Nucleus accumbens (tissue), 56 donors: ENCODE data around the gene HOXA13.

ENCODE experiments used
- DNase-seq, 56 donors: peaks; one replicate each; lab custom pipeline; 2025; lab: John Stamatoyannopoulos, UW

Gene HOXA13

DNA sequence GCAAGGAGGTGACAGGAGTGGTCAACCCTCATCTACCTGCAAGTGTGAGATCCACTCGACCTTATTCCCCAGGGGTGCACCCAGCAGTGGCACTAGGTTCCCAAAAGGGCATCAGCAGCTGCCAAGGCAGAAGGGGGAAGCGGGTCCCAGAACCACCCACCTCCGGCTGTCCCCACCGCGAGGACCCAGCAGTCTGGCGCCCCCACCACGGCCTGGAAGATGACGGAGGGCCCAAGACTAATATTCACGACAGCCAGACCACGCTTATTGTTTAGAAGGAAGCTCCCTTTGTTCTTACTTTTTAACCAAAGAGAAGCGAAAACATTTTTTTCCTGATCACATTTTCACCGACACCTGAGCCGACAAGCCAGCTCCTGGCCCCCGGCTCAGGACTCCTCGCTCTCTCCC is 39.1 kb upstream of the HOXA13 start:
- DNase-seq: no peak

- no peak for DNase-seq
Measured at GRCh38 chr7:27237735-27238334, 37.9 kb upstream of the HOXA13 start.

GRCh38 chr7:27235387-27236311 is 35.8 kb upstream of the HOXA13 start:
- DNase-seq: peak in 23 of 56 donors; percentile 1 to 51 (median 6)

GRCh38 chr7:27229448-27229847 is 29.6 kb upstream of the HOXA13 start:
- no peak for DNase-seq

DNA sequence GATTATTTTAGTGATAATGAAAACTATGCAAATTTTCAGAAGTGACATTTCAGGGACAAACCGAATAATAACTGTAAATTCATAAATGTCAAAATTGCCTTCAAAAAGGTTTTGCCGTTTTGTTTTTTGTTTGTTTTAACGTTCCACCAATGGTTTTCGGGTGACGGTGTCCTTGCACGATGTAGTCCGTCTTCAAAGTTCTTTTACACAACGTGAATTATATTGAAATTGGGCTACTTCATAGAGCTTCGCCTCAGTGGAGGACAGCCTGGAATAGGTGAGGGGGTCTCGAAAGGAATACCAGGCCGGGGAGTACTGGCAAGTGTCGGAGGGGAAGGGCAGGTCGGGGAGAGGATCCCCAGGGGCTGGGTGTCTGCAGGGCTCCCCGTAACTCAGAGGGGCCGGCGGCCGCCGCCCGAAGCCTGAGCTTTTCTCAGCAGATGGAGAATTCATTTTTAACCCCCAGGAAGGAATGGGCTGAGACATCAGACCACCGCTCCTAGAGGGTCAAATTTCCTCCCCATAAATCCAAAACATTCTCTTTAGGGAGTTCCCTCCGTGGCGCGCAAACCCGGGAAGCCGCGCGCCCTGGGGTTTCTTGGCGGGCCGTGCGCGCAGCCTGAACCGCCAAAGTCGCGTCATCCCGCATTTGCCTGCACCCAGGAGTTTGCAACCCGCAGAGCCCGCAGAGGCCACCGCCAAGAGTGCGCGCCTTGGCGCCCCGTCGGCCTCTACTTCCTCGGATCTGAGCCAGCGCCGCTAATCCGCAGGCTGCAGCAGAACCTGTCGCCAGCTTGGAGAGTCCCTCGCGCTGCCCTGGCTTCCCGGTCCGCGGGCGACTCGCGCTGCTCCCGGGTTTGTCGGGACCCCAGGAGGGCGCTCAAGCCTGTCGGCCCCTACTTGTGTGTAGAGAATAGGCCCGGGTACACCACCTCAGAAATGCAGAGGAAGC is 25.4 kb upstream of the HOXA13 start:
- no peak for DNase-seq

DNA sequence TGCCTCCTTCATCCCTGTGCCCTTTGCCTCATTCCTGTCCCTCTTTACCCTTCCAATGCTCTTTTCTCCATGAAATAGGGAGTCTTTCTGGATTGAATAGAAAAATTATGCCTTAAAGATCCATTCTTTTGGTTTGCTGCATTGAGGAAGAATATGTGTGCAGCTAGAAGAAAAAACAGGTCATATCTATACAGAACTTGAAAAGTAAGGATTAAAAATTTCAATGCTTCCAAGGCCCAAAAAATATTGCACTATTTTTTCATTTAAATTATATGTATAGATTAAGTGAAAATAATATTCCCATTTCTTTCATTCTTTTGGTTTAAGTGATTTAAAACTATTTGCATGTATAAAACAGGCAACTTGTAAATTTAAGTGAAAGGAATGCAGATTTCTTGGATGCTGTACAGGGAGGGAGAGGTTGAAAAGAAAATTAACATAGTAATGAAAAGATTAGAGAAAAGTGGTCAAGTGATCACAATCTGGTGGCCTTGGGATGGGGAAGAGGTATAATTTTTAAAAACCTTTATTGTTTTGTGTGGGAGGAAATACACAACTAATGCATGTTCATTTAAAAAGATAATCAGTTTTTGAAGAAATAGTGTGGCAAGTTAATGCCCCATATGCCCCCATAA is 24.2 kb upstream of the HOXA13 start:
- no peak for DNase-seq

DNA sequence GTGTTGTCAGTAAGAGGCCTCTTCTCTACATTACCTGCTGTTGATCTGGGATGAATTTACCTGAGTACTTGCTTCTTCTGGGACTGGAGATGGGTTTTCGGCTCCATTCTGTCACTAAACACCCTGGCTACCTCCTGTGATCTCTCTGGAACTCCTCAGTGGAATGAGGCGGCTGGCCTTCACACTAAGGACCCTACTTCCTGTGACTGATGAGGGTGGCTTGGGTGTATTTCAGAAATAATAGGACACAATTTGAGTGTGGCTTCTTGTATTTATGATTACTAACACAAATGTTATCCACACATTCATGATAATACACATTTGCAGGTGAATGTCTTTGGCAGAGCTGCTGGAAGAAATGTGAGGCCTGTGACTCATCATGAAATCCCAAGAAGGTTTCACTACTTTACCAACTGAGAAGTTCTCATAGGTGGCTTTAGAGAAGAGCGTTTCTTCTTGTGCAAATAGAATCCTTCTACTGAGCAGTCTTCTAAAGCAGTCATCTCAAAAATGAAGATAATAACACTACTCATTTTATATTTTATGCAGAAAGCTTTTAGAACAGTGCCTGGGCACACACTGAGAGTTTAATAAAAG is 21.4 kb upstream of the HOXA13 start:
- DNase-seq: no peak

DNA sequence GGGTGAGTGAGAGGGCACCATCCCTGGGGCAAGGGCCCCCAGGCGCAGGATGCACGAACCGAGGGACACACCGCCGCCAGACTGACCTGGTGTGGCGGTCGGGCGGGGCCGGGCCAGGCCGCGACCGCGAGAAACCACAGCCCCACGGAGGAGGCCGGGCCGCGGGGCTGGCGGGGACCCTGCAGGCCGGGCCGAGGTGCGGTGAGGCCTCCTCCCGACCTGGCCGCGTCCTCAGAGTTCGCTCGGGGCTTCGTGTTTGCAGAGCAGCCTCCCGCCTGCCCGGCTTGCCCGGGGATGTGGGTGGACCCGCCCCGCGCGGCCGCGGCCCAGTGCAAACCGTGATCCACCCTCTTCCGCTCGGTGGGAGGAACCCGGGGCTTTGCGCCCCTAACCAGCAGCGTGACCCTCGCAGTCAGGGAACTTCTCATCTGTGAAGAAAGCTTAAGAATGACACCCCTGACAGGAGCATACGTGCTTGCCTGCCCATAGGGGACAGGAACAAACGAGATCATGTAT is 20.6 kb upstream of the HOXA13 start:
- no peak for DNase-seq

DNA sequence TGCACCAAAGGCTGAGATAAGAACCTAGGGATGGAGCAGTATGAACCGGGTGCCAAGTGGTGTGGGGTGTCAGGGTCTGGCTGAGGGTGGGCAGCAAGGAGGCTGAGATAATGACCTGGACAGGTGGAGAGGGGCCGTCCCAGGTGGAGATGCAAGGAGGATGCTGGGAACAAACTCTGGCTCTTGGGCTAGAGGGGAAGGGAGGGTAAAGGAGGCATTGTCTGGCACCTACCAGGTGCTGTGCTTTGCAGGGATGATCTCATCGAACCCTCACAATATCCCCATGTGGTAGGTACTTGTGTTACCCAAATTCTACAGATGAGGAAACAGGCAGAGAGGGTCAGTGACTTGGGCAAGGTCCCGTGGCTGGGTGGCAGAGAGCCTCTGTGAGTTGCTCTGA is 19.9 kb upstream of the HOXA13 start:
- no peak for DNase-seq

- DNase-seq: no peak
Measured at GRCh38 chr7:27217951-27218350, 18.1 kb upstream of the HOXA13 start.

DNA sequence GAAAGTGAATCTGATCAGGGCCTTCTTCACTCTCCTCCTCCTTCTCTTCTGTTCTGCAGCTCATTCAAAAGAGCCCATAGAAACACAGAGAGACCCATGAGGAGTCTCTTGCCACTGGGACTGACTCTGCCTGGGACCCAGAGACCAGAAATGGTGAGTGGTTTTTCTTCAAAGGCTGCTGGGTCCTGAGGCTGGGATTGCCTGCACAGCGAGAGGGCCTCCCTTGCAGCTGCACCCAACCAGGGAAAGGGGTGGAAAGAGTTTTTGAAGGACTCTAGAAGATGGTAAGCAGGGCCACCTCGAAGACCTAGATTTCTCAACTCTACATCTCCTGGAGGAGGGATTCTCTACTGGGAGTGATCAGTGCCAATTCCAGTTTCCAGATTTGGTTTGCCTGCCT is 15.5 kb upstream of the HOXA13 start:
- DNase-seq: no peak

DNA sequence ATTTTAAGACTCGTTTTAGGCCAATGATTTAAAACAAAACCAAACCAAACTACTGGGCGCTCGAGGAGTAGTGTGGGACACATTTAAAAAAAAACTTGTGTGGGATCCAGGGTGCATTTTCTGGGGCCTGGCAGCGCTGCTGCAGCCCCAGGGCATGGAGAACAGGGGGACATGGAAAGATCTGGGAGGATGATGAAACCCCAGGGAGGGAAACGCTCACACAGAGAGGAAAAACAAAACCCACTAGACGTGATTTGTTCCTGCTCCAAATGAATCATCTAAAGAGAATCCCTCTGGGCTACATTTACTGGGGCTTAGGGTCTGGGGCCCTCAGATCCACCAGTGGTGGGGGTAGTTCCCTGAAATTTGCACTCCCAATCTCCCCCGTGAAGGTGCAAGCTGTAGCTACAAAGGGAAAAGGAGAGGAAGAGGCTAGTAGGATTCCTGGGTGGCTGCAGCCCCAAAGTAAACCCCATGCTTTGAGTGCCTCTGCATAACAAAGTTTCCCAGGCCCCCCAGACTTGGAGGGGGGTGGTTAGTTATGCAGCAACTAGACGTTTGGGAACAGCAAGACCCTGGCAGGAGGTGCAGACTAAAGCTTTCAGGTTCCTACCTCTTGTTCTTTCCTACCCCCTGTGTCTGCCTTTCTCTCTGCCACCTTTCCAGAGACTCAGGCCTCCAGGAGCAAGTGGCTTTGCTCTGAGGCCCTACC is 14.5 kb upstream of the HOXA13 start:
- DNase-seq: no peak

DNA sequence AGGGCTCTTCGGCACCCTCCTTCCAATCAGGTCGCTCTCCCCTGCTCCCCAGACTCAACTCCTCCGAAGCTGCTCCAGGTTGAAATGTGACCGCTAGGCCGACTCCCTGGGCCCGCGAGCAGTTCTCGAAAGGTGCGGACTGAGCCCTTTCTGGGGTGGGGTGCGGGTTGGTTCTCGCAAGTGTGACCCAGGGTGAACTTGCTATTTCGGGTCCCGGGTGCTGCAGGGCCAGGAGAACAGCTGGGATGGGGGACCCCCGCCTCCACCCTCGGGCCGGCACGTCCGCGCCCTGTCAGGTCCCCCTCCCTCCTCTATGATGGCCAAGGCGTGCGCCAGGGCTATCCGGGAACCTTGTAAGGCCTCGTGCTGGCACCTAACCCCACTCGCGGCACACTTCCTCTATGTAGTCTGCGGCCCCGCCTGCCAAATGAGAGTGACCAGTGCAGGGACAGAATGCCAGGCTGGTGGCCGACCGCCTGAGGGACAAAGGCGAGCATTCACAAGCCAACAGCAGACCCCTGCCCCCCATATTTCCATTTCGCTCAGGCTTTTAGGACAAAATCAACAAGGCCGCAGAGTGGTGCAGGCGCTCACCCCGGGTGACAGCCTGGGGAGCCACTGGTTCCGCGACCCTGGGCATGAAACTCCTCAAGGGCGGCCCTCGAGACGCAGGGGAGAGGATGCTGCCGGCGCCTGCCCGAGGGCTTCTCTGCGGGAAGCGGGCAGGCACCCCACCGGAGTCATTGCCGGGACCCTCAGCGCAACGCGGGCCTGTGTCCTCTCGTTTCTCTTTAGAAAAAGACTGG is 13.7 kb upstream of the HOXA13 start:
- DNase-seq: no peak

GRCh38 chr7:27212497-27213432 is 12.9 kb upstream of the HOXA13 start:
- no peak for DNase-seq

DNA sequence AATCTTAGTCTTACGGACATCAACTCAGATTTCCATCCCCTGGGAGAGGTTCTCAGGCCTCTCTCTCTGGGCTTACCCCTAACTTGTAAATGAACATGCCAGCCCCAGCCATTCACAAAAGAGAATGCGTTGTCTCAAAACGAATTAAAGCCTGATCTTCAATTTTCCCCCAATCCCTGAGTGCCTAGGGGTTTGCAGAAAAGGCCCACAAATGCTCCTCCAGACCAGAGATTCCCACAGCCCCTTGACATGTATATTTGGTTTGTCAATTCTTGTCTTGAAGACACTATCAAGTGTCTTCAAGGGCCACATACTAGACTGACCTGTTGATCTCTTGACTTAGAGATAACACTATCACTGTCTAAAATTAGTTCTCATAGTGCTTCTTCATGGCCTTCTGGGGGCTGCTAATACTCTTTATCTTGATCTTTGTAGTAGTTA is 11.9 kb upstream of the HOXA13 start:
- no peak for DNase-seq

- no peak for DNase-seq
Measured at GRCh38 chr7:27211084-27211446, 11.2 kb upstream of the HOXA13 start.

GRCh38 chr7:27210441-27211083 is 10.7 kb upstream of the HOXA13 start:
- DNase-seq: peak in 9 of 56 donors; percentile 1 to 48 (median 18)
